ENCODE measurements around the gene MAN2A2.
"Not testable (repeated sequence)": the region's sequence is repeated elsewhere in the genome, so short reads cannot be mapped to it uniquely, and the experiment has no call there.

DNA sequence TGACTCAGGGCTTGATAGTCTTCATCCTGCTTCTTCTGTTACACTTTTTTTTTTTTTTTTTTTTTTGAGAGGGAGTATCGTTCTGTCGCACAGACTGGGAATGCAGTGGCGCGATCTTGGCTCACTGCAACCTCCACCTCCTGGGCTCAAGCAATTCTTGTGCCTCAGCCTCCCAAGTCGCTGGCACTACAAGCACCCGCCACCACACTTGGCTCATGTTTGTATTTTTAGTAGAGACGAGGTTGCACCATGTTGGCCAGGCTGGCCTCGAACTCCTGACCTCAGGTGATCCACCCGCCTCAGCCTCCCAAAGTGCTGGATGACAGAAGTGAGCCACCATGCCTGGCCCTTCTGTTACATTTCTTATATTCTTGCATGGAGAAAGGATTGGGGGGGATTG is 28.1 kb upstream of the MAN2A2 start:
- not testable (repeated sequence) for TF ChIP-seq CTCF (IDR thresholded peaks at IDR 0.05; ENCODE audit: insufficient read depth, low read depth, low read length); EZH2 (IDR thresholded peaks at IDR 0.05; ENCODE audit: insufficient read depth, low read length)
